H1 (cell line): ENCODE data around the gene MLPH. TPM values are rescaled to one million over a fixed set of nuclear protein-coding genes. Genes with fewer than 3 reads are reported as not detected.

ENCODE experiments used
- polyA plus RNA-seq, 7 experiments: library from polyadenylated mRNA; depleted of rRNA in 3 of 7; stranded (reverse) in 5 of 7; unstranded in 2 of 7; fragments of >200 nt in 5 of 7; fragments of 200-250 nt in 2 of 7; gene quantifications; 1 replicate in 5 of 7; 2 replicates in 1 of 7; 4 replicates in 1 of 7; pipeline versions ENCODE4 v1.2.1 to v1.2.3, GENCODE V29; 2011 to 2013; ENCODE audit warnings: missing spikeins in 2 of 7, mixed read lengths in 2 of 7
- total RNA-seq: library from RNA; stranded (reverse); fragmentation: NEBNext Ultra II Directional; extraction: Animal tissue kit (Norgen Biotek cat#: 25700); gene quantifications from 2 replicates; pipeline ENCODE4 v1.2.1, GENCODE V29; 2021
- TF ChIP-seq, protein P1 (sequence below), 3 experiments: IDR thresholded peaks; 1 replicate in 2 of 3; 2 replicates in 1 of 3; pipeline versions ENCODE4 v1.5.1 to v1.6.1; 2011; ENCODE audit warnings: low read length in 3 of 3, mild to moderate bottlenecking in 3 of 3, inconsistent platforms in 2 of 3, low read depth in 1 of 3, moderate library complexity in 1 of 3; ENCODE audit not compliant: insufficient read depth in 1 of 3; ENCODE audit errors: control extremely low read depth in 1 of 3

The MLPH gene
- total and polyA plus RNA-seq, 2 of the 8 experiments (the other 6 are each of a cell fraction or from before 2014, with no cell fraction given), result 12.7 to 17.0 TPM

DNA sequence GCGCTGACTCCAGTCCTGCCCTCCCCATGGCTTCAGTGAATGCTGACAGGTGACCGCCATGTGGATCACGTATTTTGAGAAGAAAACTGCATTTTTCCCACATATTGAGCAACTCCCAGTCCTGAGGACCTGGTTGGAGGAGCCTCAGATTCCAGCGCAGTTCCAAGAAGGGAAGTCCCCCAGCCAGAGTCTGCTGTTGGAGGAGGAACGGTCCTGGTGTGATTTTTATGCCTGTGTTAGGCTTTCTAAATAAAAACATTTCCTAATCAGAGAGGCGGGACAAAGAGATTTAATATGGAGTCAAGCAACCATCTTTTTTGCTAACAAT, 40.7 kb upstream of the MLPH start (continued):
- TF ChIP-seq, protein P1, sequence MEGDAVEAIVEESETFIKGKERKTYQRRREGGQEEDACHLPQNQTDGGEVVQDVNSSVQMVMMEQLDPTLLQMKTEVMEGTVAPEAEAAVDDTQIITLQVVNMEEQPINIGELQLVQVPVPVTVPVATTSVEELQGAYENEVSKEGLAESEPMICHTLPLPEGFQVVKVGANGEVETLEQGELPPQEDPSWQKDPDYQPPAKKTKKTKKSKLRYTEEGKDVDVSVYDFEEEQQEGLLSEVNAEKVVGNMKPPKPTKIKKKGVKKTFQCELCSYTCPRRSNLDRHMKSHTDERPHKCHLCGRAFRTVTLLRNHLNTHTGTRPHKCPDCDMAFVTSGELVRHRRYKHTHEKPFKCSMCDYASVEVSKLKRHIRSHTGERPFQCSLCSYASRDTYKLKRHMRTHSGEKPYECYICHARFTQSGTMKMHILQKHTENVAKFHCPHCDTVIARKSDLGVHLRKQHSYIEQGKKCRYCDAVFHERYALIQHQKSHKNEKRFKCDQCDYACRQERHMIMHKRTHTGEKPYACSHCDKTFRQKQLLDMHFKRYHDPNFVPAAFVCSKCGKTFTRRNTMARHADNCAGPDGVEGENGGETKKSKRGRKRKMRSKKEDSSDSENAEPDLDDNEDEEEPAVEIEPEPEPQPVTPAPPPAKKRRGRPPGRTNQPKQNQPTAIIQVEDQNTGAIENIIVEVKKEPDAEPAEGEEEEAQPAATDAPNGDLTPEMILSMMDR (IDR thresholded peaks at IDR 0.05; ENCODE audit: control extremely low read depth in 1 of 3, insufficient read depth in 1 of 3, low read depth in 1 of 3, low read length in 3 of 3), result no peak
